Chondrocyte (in vitro differentiated cells): ENCODE data around the gene WFDC1. TPM values are rescaled to one million over a fixed set of nuclear protein-coding genes. Genes with fewer than 3 reads are reported as not detected.

Experiments used
- DNase-seq: peaks from one replicate; pipeline ENCODE4 v3.0.0; 2021; ENCODE audit warnings: mixed read lengths, low spot score
- H3K27ac Mint-ChIP-seq: one replicate; pipeline ENCODE4 v1.8.0; 2021; ENCODE audit warnings: mild to moderate bottlenecking, moderate library complexity, mixed read lengths; ENCODE audit not compliant: unreplicated experiment
- H3K27me3 Mint-ChIP-seq: 2 replicates; pipeline ENCODE4 v1.8.0; 2021; ENCODE audit warnings: low read depth, mixed read lengths
- H3K36me3 Mint-ChIP-seq: 2 replicates; pipeline ENCODE4 v1.8.0; 2021; ENCODE audit warnings: low read depth, mixed read lengths
- H3K4me1 Mint-ChIP-seq: 2 replicates; pipeline ENCODE4 v1.8.0; 2021; ENCODE audit warnings: low read depth, mild to moderate bottlenecking, mixed read lengths
- H3K4me3 Mint-ChIP-seq: one replicate; pipeline ENCODE4 v1.8.0; 2021; ENCODE audit warnings: mild to moderate bottlenecking, moderate library complexity, mixed read lengths; ENCODE audit not compliant: unreplicated experiment
- H3K9me3 Mint-ChIP-seq: 2 replicates; pipeline ENCODE4 v1.8.0; 2021; ENCODE audit warnings: low read depth, mixed read lengths
- total RNA-seq: library from RNA; stranded (reverse); gene quantifications from 3 replicates; pipeline ENCODE4 v1.2.1, GENCODE V29; 2021
- TF ChIP-seq, protein P1 (sequence below): fragments of 200-600 bp; sonication (generic); IDR thresholded peaks from 2 replicates; pipeline ENCODE4 v1.5.0; 2021; ENCODE audit warnings: antibody characterized with exemption, mild to moderate bottlenecking, moderate library complexity

Gene WFDC1
- total RNA-seq, 1 donor from 2014 or later: 5.6 TPM

DNA sequence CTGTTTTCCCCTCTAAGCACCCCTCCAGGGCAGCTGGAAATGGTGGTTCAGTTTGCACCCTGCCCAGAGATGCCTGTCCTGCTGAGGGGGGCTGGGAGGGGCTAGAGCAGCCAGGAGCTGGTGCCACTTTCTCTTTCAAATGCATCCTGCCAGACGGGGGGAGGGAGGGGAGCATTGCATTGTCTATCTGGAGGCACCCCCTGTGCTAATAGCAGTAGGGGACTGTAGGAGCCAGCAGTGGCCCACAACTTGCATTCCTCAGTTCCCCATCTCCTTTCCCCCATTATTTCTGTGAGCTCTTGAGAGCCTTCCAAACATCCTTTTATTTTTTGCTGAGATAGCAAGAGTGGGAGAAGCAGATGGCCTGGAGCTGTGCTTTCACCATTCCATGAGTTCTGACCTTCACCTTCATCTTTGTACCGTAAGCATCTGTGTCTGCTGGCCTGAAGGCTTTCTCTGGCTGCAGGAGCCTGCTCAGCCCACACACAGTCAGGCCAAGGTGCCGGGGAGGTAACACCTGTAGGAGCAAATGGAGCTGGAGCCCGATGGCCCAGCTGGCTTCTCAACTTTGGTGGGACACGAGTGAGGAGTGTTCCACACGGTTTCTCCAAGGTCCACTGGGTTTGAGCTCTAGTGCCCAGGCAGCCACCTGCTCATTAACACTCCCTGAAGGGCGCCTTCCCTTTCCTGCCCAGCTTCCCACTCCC, 5.2 kb downstream of the WFDC1 start:
- TF ChIP-seq, protein P1, sequence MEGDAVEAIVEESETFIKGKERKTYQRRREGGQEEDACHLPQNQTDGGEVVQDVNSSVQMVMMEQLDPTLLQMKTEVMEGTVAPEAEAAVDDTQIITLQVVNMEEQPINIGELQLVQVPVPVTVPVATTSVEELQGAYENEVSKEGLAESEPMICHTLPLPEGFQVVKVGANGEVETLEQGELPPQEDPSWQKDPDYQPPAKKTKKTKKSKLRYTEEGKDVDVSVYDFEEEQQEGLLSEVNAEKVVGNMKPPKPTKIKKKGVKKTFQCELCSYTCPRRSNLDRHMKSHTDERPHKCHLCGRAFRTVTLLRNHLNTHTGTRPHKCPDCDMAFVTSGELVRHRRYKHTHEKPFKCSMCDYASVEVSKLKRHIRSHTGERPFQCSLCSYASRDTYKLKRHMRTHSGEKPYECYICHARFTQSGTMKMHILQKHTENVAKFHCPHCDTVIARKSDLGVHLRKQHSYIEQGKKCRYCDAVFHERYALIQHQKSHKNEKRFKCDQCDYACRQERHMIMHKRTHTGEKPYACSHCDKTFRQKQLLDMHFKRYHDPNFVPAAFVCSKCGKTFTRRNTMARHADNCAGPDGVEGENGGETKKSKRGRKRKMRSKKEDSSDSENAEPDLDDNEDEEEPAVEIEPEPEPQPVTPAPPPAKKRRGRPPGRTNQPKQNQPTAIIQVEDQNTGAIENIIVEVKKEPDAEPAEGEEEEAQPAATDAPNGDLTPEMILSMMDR: no peak
- no peaks in the 10 kb centered on the region for H3K36me3 Mint-ChIP-seq
- no peak for DNase-seq
- peaks cover 18% of the 10 kb centered on the region for H3K4me1 Mint-ChIP-seq
- H3K4me3 Mint-ChIP-seq: no peak overlapping the region
- peaks cover 43% of the 10 kb centered on the region for H3K27me3 Mint-ChIP-seq
- no peaks in the 10 kb centered on the region for H3K9me3 Mint-ChIP-seq
- no peak overlapping the region for H3K27ac Mint-ChIP-seq

DNA sequence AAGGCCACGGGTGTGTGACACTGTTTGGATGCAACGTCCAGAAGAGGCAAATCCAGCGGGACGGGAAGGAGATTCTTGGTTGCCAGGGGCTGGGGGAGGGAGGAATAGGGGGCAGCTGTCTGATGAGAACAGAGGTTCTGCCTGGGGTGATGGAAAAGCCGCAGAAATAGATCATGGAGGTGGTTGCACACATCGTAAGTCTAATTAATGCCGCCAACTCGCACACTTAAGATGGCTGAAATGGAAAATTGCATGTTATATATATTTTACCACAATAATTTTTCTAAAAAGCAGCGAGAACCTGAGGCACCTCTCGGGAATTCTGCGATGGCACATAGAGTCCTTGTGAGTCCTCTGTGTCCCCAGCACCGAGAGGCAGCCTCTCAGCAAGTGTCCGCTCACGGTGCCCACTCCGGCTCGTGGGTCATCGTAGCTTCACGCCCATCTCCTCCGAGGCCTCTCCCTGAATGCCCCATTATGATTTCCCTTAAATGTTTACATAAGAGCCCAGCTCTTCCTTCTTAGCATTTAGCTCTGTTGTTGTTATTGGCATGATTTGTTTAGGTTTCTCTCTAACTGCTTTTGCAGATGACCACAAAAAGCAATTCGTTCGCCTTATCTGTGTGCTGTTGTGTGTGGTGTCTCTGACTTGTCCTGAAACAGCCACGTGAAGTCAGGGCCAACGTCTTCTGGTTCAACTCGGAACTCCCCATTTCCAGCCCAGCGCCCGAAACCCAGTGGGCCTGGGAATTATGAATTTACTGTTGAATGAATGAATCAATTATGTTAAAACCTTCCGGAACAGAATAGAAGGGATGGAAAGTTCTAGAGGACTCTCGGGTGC, 7.7 kb downstream of the WFDC1 start:
- H3K9me3 Mint-ChIP-seq: no peaks in the 10 kb centered on the region
- peaks cover 10% of the 10 kb centered on the region for H3K4me1 Mint-ChIP-seq
- peaks cover 43% of the 10 kb centered on the region for H3K27me3 Mint-ChIP-seq
- no peak overlapping the region for H3K27ac Mint-ChIP-seq
- no peaks in the 10 kb centered on the region for H3K36me3 Mint-ChIP-seq
- no peak for DNase-seq
- no peak overlapping the region for H3K4me3 Mint-ChIP-seq
- TF ChIP-seq, protein P1: no peak

DNA sequence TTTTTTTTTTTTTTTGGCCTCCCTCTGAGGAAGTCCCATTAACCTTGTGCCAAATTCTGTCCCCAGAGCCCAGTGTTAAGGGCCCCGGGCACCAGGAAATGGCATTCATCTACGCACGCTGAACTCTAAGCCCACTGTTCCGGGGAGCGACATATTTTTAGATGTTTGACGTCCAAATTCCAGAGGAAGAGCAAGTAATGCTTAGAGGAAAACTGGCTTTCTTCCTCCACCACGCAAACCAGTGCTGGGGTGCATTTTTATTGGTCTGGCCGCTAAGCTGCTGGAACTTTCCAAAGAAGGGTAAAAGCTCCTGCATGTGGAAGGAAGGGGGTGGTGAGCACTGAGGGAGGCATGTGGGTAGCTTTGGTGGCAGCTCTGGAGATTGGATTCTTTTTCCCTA, 8.3 kb downstream of the WFDC1 start:
- Mint-ChIP-seq H3K4me1 (peaks cover 10% of the 10 kb centered on the region), H3K27ac (peak overlapping the region; percentile 33), H3K27me3 (peaks cover 48% of the 10 kb centered on the region), H3K9me3 (no peaks in the 10 kb centered on the region), H3K4me3 (no peak overlapping the region), H3K36me3 (no peaks in the 10 kb centered on the region)
- DNase-seq: no peak
- TF ChIP-seq, protein P1: no peak

DNA sequence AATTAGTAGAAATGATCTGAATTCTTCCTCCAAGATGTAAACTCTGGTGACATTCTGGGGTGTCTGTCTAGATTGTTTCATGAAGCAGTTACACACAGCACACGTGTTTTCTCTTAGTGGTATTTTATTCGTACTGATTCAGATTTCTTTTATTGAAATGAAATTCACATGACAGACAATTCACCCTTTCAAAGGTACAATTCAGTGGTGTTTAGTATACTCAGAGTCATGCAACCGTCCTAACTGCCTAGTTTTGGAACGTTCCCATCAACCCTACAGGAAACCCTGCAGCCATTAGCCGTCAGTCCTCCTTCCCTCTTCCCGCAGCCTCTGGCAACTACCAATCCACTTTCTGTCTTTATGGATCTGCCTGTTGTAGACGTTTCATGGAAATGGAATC, 8.8 kb downstream of the WFDC1 start:
- no peaks in the 10 kb centered on the region for H3K9me3 Mint-ChIP-seq
- DNase-seq: no peak
- H3K36me3 Mint-ChIP-seq: no peaks in the 10 kb centered on the region
- TF ChIP-seq, protein P1: no peak
- H3K27me3 Mint-ChIP-seq: peaks cover 51% of the 10 kb centered on the region
- H3K4me3 Mint-ChIP-seq: no peak overlapping the region
- no peak overlapping the region for H3K27ac Mint-ChIP-seq
- H3K4me1 Mint-ChIP-seq: peaks cover 10% of the 10 kb centered on the region

DNA sequence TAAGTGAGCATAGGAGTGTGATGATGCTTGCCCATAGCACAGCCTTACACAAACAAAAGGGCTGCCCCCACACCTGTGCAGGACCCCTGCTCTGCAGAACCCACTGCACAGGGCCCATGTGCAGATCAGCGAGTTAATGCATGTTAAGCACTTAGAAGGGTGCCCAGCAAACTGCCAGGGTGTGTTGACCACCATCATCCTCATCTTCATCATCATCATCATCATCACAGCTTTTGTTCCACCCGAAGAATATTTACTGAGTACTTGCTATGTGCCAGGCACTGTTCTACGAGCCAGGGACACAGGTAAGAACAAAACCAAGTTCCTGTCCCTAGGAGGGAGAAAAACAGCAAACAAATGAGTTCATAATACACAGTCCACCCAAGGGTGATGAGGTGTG, 11.9 kb downstream of the WFDC1 start:
- H3K27ac Mint-ChIP-seq: no peak overlapping the region
- TF ChIP-seq, protein P1: no peak
- no peak overlapping the region for H3K4me3 Mint-ChIP-seq
- no peaks in the 10 kb centered on the region for H3K36me3 Mint-ChIP-seq
- peaks cover 10% of the 10 kb centered on the region for H3K4me1 Mint-ChIP-seq
- DNase-seq: no peak
- H3K27me3 Mint-ChIP-seq: peaks cover 51% of the 10 kb centered on the region
- no peaks in the 10 kb centered on the region for H3K9me3 Mint-ChIP-seq
